Activated naive CD4-positive, alpha-beta T cell treated with anti-CD3 and anti-CD28 coated beads, Interleukin-2, amount 50 U/mL, for 72 hours (primary cell): ENCODE data around the gene CHADL. TPM values are rescaled to one million over a fixed set of nuclear protein-coding genes. Genes with fewer than 3 reads are reported as not detected.
"Not testable (repeated sequence)": the region's sequence is repeated elsewhere in the genome, so short reads cannot be mapped to it uniquely, and the experiment has no call there.

Experiments used
- ATAC-seq, 2 donors: fragments of 150-1000 bp; cut with Tn5 transposase; 2 replicates each; pipeline ENCODE4 v1.10.0; 2021; ENCODE audit warnings: mild to moderate bottlenecking in 2 of 2, moderate library complexity in 2 of 2
- DNase-seq, 2 donors: peaks; one replicate each; pipeline ENCODE4 v3.0.0; 2021 to 2022; ENCODE audit warnings: low spot score in 2 of 2
- H3K27ac Mint-ChIP-seq, 2 donors: one replicate each; pipeline ENCODE4 v1.8.0; 2022; ENCODE audit warnings: mild to moderate bottlenecking in 2 of 2, mixed read lengths in 2 of 2
- H3K36me3 Mint-ChIP-seq, 2 donors: one replicate each; pipeline ENCODE4 v1.8.0; 2022; ENCODE audit warnings: mixed read lengths in 2 of 2
- H3K9me3 Mint-ChIP-seq, 2 donors: one replicate each; pipeline ENCODE4 v1.8.0; 2022; ENCODE audit warnings: mixed read lengths in 2 of 2
- total RNA-seq, 2 donors: library from RNA; stranded (reverse); gene quantifications; one replicate each; pipeline ENCODE4 v1.2.3, GENCODE V29; 2022

Gene CHADL
- total RNA-seq, 2 donors from 2014 or later, result 0.20 to 0.29 TPM

- no peaks in the 10 kb centered on the region for H3K9me3 Mint-ChIP-seq
- no peak overlapping the region for H3K27ac Mint-ChIP-seq
- DNase-seq, result no peak
- H3K36me3 Mint-ChIP-seq, result peaks cover 8 to 20% of the 10 kb centered on the region in 2 donors
- ATAC-seq, result no peak
Observed at GRCh38 chr22:41180926-41181325, 59.8 kb downstream of the CHADL start.

DNA sequence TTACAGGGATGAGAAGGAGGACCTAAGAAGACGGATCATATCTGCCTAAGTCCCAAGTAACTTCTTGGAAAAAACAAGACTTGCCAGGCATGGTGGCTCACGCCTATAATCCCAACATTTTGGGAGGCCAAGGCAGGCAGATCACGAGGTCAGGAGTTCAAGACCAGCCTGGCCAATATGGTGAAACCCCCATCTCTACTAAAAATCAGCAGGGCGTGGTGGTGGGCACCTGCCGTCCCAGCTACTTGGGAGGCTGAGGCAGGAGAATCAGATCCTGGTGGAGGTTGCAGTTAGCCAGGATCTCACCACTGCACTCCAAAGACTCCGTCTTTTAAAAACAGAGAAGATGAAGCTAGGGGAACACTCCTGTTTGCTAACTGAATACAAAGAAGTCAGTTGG, 60.4 kb downstream of the CHADL start:
- H3K36me3 Mint-ChIP-seq, result peaks cover 8 to 20% of the 10 kb centered on the region in 2 donors
- not testable (repeated sequence) for H3K9me3 Mint-ChIP-seq, DNase-seq, ATAC-seq
- H3K27ac Mint-ChIP-seq, result peak overlapping the region in 1 of 2 donors; percentile 13

Other genes with a start within 250 kb of the CHADL start
- gene EP300, start 148.3 kb downstream of the CHADL start, total RNA-seq, result 10 to 100 TPM; 56.1 to 56.6 TPM
- 10 to 100 TPM; 30.5 to 34.4 TPM for gene L3MBTL2, start 35.6 kb downstream of the CHADL start, total RNA-seq
- gene RANGAP1, start 45.3 kb upstream of the CHADL start, total RNA-seq, result 100 to 1,000 TPM; 137 to 142 TPM
- 10 to 100 TPM; 19.4 to 48.7 TPM for gene ZC3H7B, start 60.6 kb upstream of the CHADL start, total RNA-seq
- 10 to 100 TPM in 1 of 2 donors, 1 to 10 TPM in 1; 1.9 to 15.8 TPM for gene TEF, start 141.0 kb upstream of the CHADL start, total RNA-seq
- 10 to 100 TPM; 28.1 to 29.9 TPM for gene TOB2, start 205.9 kb upstream of the CHADL start, total RNA-seq
- 10 to 100 TPM; 61.3 to 76.5 TPM for gene PHF5A, start 227.8 kb upstream of the CHADL start, total RNA-seq
- 100 to 1,000 TPM in 1 of 2 donors, 10 to 100 TPM in 1; 100.0 to 112 TPM for gene ACO2, start 228.2 kb upstream of the CHADL start, total RNA-seq